GM23248 (cell line): Measurements from ENCODE around the gene FURIN.

Experiments
- EZH2 ChIP-seq: fragments of 200-600 bp; sonication (generic); IDR thresholded peaks from 2 replicates; pipeline ENCODE4 v1.6.1; 2018; ENCODE audit warnings: antibody characterized with exemption, mild to moderate bottlenecking; ENCODE audit not compliant: insufficient read depth, poor library complexity, severe bottlenecking
- EZH2phosphoT487 ChIP-seq: fragments of 200-600 bp; sonication (generic); IDR thresholded peaks from 2 replicates; pipeline ENCODE4 v1.6.1; 2018; ENCODE audit warnings: antibody characterized with exemption, moderate library complexity, mild to moderate bottlenecking, low read depth; ENCODE audit not compliant: insufficient read depth

DNA sequence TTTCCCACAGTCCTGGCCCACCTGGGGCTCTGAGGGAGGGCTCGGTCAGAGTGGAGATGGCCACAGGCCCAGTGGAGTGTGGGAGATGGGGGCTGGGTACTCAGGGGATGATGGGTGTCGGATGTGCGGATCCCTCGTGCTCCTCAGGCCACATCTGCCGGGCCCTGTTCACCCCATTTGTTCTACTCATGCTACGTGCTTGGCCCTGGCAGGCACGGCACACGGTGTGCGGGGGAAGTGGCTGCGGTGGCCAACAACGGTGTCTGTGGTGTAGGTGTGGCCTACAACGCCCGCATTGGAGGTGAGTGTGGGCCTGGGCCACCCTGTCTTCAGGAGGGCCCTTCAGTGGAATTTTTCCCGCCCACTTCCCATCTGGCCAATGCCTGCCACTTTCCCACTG, 8.9 kb downstream of the FURIN start:
- no peak for TF ChIP-seq EZH2
- no peak for TF ChIP-seq EZH2phosphoT487
